ENCODE data around the gene TRIOBP.

The TRIOBP gene

GRCh38 chr22:37803195-37803638 is 106.4 kb downstream of the TRIOBP start:
- no peak for DNase-seq (ENCODE audit: low read depth in 2 of 2, low spot score in 1 of 2)

- DNase-seq (ENCODE audit: low read depth in 2 of 2, low spot score in 1 of 2), result no peak
Measured at GRCh38 chr22:37803639-37804351, 106.9 kb downstream of the TRIOBP start.

DNA sequence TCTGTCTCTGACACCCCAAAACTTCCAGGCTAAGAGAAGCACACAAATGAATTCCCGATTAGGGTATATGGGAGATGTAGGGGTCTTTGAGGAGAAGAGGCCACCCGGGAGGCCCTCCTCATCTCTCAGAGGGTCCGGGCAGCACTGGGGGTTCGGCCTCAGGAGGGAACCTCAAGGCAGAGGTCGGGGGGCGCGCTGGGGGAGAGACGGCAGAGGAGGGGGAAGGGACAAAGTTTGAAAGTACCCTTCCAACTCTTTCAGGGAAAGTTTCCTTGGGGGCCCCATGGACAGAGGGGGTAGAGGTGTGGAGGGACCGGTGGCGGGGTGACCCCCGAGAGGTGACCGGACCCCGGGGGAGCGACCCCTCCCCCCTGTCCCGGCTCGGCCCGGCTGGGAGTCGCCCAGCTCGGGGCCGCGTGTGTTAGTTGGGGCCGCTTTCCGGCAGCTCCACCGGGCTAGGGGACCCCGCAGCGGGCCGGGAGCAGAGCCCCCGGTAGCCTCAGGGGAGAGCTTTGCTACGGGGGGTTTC is 107.6 kb downstream of the TRIOBP start:
- no peak for DNase-seq (ENCODE audit: low read depth in 2 of 2, low spot score in 1 of 2)

DNA sequence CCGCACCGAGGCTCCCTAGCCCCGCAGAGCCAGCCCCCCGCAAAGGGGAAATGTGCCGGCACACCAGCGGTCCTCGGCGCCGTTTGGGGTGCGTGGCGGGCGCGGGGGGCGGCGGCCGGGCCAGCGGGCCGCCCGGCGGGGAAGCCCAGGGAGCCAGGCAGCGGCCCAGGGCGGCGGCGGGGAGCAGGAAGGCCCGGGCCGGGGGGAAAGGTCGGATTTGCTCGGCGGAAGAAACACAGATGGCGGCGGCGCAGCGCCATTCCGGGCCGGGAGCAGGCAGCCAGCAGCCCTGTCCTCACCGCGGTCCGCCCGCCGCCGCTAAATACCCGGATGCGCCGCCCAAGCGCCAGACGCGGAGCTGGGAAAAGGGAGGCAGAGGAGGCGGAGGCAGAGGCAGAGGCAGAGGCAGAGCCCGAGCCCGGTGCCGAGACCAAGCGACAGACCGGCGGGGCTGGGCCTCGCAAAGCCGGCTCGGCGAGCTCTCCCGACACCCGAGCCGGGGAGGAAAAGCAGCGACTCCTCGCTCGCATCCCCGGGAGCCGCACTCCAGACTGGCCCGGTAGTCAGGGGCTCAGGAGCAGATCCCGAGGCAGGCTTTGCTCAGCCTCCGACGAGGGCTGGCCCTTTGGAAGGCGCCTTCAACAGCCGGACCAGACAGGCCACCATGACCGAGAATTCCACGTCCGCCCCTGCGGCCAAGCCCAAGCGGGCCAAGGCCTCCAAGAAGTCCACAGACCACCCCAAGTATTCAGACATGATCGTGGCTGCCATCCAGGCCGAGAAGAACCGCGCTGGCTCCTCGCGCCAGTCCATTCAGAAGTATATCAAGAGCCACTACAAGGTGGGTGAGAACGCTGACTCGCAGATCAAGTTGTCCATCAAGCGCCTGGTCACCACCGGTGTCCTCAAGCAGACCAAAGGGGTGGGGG is 108.3 kb downstream of the TRIOBP start:
- no peak for DNase-seq (ENCODE audit: low read depth in 2 of 2, low spot score in 1 of 2)

DNA sequence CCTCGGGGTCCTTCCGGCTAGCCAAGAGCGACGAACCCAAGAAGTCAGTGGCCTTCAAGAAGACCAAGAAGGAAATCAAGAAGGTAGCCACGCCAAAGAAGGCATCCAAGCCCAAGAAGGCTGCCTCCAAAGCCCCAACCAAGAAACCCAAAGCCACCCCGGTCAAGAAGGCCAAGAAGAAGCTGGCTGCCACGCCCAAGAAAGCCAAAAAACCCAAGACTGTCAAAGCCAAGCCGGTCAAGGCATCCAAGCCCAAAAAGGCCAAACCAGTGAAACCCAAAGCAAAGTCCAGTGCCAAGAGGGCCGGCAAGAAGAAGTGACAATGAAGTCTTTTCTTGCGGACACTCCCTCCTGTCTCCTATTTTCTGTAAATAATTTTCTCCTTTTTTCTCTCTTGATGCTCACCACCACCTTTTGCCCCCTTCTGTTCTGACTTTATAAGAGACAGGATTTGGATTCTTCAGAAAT is 109.0 kb downstream of the TRIOBP start:
- DNase-seq (ENCODE audit: low read depth in 2 of 2, low spot score in 1 of 2), result no peak

GRCh38 chr22:37806409-37807333 is 109.8 kb downstream of the TRIOBP start:
- DNase-seq (ENCODE audit: low read depth in 2 of 2, low spot score in 1 of 2), result no peak

DNA sequence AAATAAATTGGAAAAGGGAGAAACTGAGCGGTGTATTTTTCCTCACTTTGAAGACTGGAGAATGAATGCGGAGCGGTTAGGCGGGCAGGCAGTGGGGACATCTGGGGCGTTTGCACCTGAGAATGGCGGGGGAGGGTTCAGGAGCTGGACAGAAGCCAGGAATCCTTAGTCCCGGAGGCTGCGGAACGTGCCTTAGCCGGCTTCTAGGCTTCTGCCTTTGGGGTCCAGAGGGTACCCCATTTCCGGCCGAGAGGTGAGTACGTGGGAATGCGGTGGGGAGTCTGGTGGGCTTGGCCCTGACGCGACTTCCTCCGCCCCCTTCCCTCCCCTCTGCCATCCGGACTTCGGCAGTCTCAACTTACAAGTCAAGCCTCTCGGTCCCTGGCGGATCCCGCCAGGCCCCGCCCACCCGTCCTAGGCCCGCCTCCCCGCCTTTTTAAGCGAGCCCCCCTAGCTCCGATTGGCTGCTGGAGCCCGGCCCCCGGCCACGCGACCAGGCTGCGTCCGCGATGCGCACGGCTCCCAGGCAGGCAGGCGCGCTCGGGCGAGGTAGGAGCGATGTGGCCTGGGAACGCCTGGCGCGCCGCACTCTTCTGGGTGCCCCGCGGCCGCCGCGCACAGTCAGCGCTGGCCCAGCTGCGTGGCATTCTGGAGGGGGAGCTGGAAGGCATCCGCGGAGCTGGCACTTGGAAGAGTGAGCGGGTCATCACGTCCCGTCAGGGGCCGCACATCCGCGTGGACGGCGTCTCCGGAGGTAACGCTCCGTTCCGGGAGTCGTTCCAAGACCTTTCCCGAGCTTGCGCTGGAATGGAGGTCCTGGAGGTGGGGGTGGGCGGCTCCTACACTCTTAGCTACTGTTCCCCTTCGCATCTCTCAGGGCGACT is 110.8 kb downstream of the TRIOBP start, which contains the start of gene GCAT:
GCAT (plus strand) TSS at position 525 of the 884 bp plus-strand sequence; CDS start at position 559, 34 bp downstream.
- peak; percentile 71 to 77 for DNase-seq (ENCODE audit: low read depth in 2 of 2, low spot score in 1 of 2)

DNA sequence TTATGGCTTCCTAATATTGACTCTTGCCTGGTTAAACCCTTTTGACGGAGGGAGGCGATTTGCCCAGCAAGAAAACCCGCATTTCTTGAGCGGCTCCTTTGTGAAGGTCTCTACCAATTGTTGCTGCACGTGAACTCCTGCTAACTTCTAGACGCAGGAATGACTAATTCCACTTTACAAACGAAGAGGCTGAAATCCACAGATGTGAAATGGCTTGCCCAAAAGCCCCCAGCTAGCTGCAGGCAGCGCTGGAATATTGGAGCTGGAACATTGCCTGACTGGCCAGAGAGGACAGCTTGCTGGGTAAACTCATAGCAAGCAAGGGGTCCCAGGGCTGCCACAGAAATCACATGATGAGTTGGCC is 111.4 kb downstream of the TRIOBP start:
- DNase-seq (ENCODE audit: low read depth in 2 of 2, low spot score in 1 of 2), result no peak

DNA sequence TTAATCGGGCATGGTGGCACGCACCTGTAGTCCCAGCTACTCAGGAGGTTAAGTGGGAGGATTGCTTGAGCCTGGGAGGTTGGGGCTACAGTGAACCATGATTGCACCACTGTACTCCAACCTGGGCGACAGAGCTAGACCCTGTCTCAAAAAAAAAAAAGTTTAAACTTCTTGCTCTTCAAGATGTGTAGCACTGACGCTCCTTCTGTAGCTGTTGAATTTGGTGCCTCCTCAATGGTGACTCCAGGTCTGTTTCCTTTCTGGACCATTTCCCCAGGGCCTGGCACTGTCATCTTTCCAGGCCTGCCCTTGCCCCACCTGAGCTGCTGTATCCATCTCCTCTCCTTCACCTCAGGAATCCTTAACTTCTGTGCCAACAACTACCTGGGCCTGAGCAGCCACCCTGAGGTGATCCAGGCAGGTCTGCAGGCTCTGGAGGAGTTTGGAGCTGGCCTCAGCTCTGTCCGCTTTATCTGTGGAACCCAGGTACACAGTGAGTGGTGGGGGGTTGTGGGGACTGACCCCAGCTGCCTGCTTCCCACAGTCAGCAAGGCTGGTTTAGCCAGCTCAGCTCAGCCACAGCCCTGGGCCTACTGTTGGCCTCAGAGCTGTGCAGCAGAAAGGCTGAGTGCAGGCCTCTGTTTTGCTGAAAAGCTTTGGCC is 113.0 kb downstream of the TRIOBP start:
- no peak for DNase-seq (ENCODE audit: low read depth in 2 of 2, low spot score in 1 of 2)

GRCh38 chr22:37811867-37812266 is 115.0 kb downstream of the TRIOBP start:
- DNase-seq (ENCODE audit: low read depth in 2 of 2, low spot score in 1 of 2), result no peak

- DNase-seq (ENCODE audit: low read depth in 2 of 2, low spot score in 1 of 2), result no peak
Measured at GRCh38 chr22:37812869-37813678, 116.2 kb downstream of the TRIOBP start.

DNA sequence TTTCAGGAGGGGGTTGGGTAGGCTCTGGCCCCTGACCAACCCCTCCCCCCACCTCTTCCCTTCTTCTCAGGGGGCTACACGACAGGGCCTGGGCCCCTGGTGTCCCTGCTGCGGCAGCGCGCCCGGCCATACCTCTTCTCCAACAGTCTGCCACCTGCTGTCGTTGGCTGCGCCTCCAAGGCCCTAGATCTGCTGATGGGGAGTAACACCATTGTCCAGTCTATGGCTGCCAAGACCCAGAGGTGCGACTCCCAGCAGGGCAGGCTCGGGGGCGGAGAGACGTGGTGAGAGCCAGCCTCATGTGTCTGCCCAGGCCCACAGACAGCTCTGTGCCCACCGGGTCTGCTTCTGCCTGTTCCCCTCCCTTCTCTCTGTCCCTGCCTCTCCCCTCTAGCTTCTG is 118.7 kb downstream of the TRIOBP start:
- DNase-seq (ENCODE audit: low read depth in 2 of 2, low spot score in 1 of 2), result no peak

- no peak for DNase-seq (ENCODE audit: low read depth in 2 of 2, low spot score in 1 of 2)
Measured at GRCh38 chr22:37816543-37817180, 119.8 kb downstream of the TRIOBP start.

GRCh38 chr22:37817705-37818408 is 121.0 kb downstream of the TRIOBP start:
- DNase-seq (ENCODE audit: low read depth in 2 of 2, low spot score in 1 of 2), result peak; percentile 63 to 67

GRCh38 chr22:37818409-37819104 is 121.7 kb downstream of the TRIOBP start:
- peak; percentile 20 to 23 for DNase-seq (ENCODE audit: low read depth in 2 of 2, low spot score in 1 of 2)

DNA sequence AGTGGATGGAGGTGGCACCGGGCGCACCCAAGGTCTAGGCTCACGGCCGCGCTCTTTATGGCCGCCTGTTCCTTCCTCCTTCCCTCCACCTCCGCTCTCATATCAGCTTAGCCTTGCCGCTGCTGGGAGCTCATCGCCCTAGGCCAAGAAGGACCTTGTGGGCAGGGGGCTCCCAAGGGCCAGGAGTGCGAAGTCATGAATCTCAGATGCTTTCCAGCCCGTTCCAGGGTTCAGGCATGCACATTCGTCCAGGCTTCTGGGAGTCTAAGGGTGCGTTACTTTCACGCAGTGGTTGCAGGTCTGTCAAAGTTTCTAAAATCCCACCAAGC is 122.2 kb downstream of the TRIOBP start:
- no peak for DNase-seq (ENCODE audit: low read depth in 2 of 2, low spot score in 1 of 2)

DNA sequence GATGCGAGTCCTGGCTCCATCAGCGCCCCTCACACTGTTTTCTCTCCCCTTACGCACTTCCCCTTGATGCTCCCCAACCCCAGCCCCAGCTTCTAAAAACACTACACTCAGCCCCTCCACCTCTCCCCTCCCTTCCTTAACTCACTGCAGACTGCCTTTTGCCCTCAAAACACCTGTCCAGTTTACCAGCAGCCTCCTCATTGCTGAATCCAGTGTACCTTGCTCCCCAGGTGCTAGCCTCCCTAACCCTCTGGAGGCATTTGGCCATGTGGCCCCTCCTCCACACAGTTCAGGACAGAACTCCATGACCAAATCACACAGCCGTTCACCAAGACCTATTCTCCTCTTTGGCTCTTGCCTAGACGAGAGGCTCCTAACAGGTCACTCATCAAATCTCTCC is 123.5 kb downstream of the TRIOBP start:
- DNase-seq (ENCODE audit: low read depth in 2 of 2, low spot score in 1 of 2), result no peak
